Astrocyte (in vitro differentiated cells and primary cell): ENCODE data around the gene ARHGAP6. TPM values are rescaled to one million over a fixed set of nuclear protein-coding genes. Genes with fewer than 3 reads are reported as not detected.
A peak's percentile ranks its signal among the peaks of the same experiment; 100 is the strongest.

ENCODE experiments used
- DNase-seq: peaks from one replicate; pipeline ENCODE4 v3.0.0-alpha.2; 2010; ENCODE audit warnings: low read depth
- FAIRE-seq: peaks from 2 replicates; lab custom pipeline; 2011; peaks lifted over from hg19 to GRCh38; lab: Jason Lieb, UNC
- H2AFZ ChIP-seq: 2 replicates; pipeline ENCODE4 v1.6.0; 2012; ENCODE audit warnings: low read depth, low read length, inconsistent platforms
- H3K27ac ChIP-seq: 2 replicates; pipeline ENCODE4 v1.5.1; 2011; ENCODE audit warnings: low read depth, low read length, inconsistent platforms
- H3K27me3 ChIP-seq: 2 replicates; pipeline ENCODE4 v1.6.0; 2011; ENCODE audit warnings: low read length, inconsistent platforms; ENCODE audit not compliant: insufficient read depth
- H3K36me3 ChIP-seq: 2 replicates; pipeline ENCODE4 v1.5.1; 2011; ENCODE audit warnings: low read length, inconsistent platforms; ENCODE audit not compliant: insufficient read depth
- H3K4me1 ChIP-seq: 2 replicates; pipeline ENCODE4 v1.5.1; 2011; ENCODE audit warnings: low read length, inconsistent platforms; ENCODE audit not compliant: insufficient read depth
- H3K4me2 ChIP-seq: 2 replicates; pipeline ENCODE4 v1.6.0; 2012; ENCODE audit warnings: low read length, inconsistent platforms
- H3K4me3 ChIP-seq: 2 replicates; pipeline ENCODE4 v1.5.1; 2011; ENCODE audit warnings: low read depth, mild to moderate bottlenecking, low read length, inconsistent platforms; ENCODE audit not compliant: insufficient read depth
- H3K79me2 ChIP-seq: 2 replicates; pipeline ENCODE4 v1.6.0; 2012; ENCODE audit warnings: mild to moderate bottlenecking, low read length, inconsistent platforms; ENCODE audit not compliant: insufficient read depth
- H3K9ac ChIP-seq: 2 replicates; pipeline ENCODE4 v1.6.0; 2012; ENCODE audit warnings: mild to moderate bottlenecking, low read length, inconsistent platforms
- H3K9me3 ChIP-seq: 2 replicates; pipeline ENCODE4 v1.5.1; 2012; ENCODE audit warnings: low read depth, mild to moderate bottlenecking, low read length, inconsistent platforms; ENCODE audit not compliant: insufficient read depth
- H4K20me1 ChIP-seq: 2 replicates; pipeline ENCODE4 v1.6.0; 2012; ENCODE audit warnings: low read length, inconsistent platforms; ENCODE audit not compliant: insufficient read depth
- H3K27ac Mint-ChIP-seq: one replicate; pipeline ENCODE4 v1.8.0; 2021; ENCODE audit warnings: mild to moderate bottlenecking, mixed read lengths; ENCODE audit not compliant: unreplicated experiment
- H3K27me3 Mint-ChIP-seq: one replicate; pipeline ENCODE4 v1.8.0; 2021; ENCODE audit warnings: low read depth, mixed read lengths; ENCODE audit not compliant: unreplicated experiment
- H3K36me3 Mint-ChIP-seq: one replicate; pipeline ENCODE4 v1.8.0; 2021; ENCODE audit warnings: low read depth, mixed read lengths; ENCODE audit not compliant: unreplicated experiment
- H3K4me1 Mint-ChIP-seq: one replicate; pipeline ENCODE4 v1.8.0; 2021; ENCODE audit warnings: low read depth, mixed read lengths; ENCODE audit not compliant: unreplicated experiment
- H3K4me3 Mint-ChIP-seq: one replicate; pipeline ENCODE4 v1.8.0; 2021; ENCODE audit warnings: mild to moderate bottlenecking, moderate library complexity, mixed read lengths; ENCODE audit not compliant: unreplicated experiment
- H3K9me3 Mint-ChIP-seq: one replicate; pipeline ENCODE4 v1.8.0; 2021; ENCODE audit warnings: mild to moderate bottlenecking, mixed read lengths; ENCODE audit not compliant: unreplicated experiment
- EZH2 ChIP-seq: IDR thresholded peaks from 2 replicates; pipeline ENCODE4 v1.6.1; 2012; ENCODE audit warnings: mild to moderate bottlenecking, low read length, inconsistent platforms; ENCODE audit not compliant: insufficient read depth
- microRNA-seq: library from miRNA; unstranded; fragments of <30 nt; microRNA quantifications from one replicate; pipeline ENCODE4 v1.2.0, GENCODE V29; 2020
- total RNA-seq: library from RNA; stranded (reverse); gene quantifications from 2 replicates; pipeline ENCODE4 v1.2.1, GENCODE V29; 2021
- TF ChIP-seq, protein P1 (sequence below): IDR thresholded peaks from 2 replicates; pipeline ENCODE4 v1.5.1; 2011; ENCODE audit warnings: low read depth, mild to moderate bottlenecking, inconsistent platforms, low read length, moderate library complexity; ENCODE audit not compliant: insufficient read depth

The ARHGAP6 gene
- total RNA-seq, 1 donor from 2014 or later, result 0.30 TPM

DNA sequence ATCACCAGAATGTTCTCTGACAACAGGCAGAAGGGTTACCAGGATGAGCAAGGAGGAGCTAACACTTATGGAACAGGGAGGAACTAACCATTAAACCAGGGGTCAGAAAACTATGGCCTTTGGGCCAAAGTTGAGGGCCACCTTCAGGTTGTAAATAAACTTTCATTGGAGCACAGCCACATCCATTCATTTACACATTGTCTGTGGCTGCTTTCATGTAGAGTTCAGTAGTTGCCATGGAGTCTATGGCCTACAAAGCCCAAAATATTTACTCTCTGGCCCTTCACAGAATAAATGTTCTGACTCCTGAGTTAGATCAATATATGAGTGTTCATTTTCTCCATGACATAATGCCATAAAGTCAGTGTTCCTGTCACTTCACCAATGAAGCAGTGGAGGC lies 567.8 kb downstream of the ARHGAP6 start:
- Histone ChIP-seq H3K9me3 (no peaks in the 10 kb centered on the region), H3K36me3 (no peaks in the 10 kb centered on the region), H3K79me2 (no peaks in the 10 kb centered on the region), H3K27ac (no peak overlapping the region), H4K20me1 (no peaks in the 10 kb centered on the region), H2AFZ (no peak overlapping the region), H3K4me3 (no peak overlapping the region), H3K9ac (no peak overlapping the region), H3K27me3 (no peaks in the 10 kb centered on the region), H3K4me1 (peaks cover 11% of the 10 kb centered on the region), H3K4me2 (no peak overlapping the region)
- Mint-ChIP-seq H3K4me1 (peaks cover 9% of the 10 kb centered on the region), H3K4me3 (no peak overlapping the region), H3K36me3 (no peaks in the 10 kb centered on the region), H3K9me3 (no peaks in the 10 kb centered on the region), H3K27ac (no peak overlapping the region), H3K27me3 (no peaks in the 10 kb centered on the region)
- TF ChIP-seq, protein P1, sequence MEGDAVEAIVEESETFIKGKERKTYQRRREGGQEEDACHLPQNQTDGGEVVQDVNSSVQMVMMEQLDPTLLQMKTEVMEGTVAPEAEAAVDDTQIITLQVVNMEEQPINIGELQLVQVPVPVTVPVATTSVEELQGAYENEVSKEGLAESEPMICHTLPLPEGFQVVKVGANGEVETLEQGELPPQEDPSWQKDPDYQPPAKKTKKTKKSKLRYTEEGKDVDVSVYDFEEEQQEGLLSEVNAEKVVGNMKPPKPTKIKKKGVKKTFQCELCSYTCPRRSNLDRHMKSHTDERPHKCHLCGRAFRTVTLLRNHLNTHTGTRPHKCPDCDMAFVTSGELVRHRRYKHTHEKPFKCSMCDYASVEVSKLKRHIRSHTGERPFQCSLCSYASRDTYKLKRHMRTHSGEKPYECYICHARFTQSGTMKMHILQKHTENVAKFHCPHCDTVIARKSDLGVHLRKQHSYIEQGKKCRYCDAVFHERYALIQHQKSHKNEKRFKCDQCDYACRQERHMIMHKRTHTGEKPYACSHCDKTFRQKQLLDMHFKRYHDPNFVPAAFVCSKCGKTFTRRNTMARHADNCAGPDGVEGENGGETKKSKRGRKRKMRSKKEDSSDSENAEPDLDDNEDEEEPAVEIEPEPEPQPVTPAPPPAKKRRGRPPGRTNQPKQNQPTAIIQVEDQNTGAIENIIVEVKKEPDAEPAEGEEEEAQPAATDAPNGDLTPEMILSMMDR, result no peak
- no peak for TF ChIP-seq EZH2
- DNase-seq (no peak), FAIRE-seq (peak; percentile 59)

DNA sequence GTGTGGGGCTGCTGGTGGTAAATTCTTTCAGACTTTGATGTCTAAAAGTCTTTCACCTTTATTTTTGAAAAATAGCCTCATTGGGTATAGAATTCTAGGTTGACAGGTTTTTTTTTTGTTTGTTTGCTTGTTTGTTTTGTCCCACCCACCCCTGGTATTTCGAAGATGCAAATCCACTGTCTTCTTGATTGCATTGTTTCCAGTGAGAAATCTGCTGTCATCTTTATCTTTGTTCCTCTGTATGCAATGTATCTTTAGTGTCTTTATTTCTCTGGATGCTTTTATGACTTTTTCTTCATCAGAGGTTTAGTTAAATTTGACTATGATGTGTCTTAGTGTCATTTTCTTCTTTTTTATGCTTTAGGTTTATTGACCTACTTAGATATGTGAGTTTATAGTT lies 575.9 kb downstream of the ARHGAP6 start:
- Mint-ChIP-seq H3K4me1 (no peaks in the 10 kb centered on the region), H3K27ac (no peak overlapping the region), H3K4me3 (no peak overlapping the region), H3K36me3 (no peaks in the 10 kb centered on the region), H3K9me3 (peaks cover 5% of the 10 kb centered on the region), H3K27me3 (no peaks in the 10 kb centered on the region)
- H3K27ac ChIP-seq, result no peak overlapping the region
- no peaks in the 10 kb centered on the region for H3K9me3 ChIP-seq
- no peaks in the 10 kb centered on the region for H4K20me1 ChIP-seq
- no peak overlapping the region for H3K9ac ChIP-seq
- H3K4me2 ChIP-seq, result no peak overlapping the region
- no peak overlapping the region for H2AFZ ChIP-seq
- TF ChIP-seq EZH2, result no peak
- TF ChIP-seq, protein P1, result no peak
- no peak overlapping the region for H3K4me3 ChIP-seq
- H3K36me3 ChIP-seq, result no peaks in the 10 kb centered on the region
- H3K79me2 ChIP-seq, result no peaks in the 10 kb centered on the region
- FAIRE-seq, result peak; percentile 86
- no peak for DNase-seq
- H3K27me3 ChIP-seq, result no peaks in the 10 kb centered on the region
- H3K4me1 ChIP-seq, result no peaks in the 10 kb centered on the region

Small RNA genes within 50 kb of the gene (microRNA-seq; reads per million reads assigned to microRNA genes)
- not detected for gene MIR548AX

Other genes with a start within 250 kb of the ARHGAP6 start
- 24.8 and 29.2 TPM in 2 replicates for gene MSL3, start 92.3 kb upstream of the ARHGAP6 start, total RNA-seq